ENCODE results near the gene TPO.

DNA sequence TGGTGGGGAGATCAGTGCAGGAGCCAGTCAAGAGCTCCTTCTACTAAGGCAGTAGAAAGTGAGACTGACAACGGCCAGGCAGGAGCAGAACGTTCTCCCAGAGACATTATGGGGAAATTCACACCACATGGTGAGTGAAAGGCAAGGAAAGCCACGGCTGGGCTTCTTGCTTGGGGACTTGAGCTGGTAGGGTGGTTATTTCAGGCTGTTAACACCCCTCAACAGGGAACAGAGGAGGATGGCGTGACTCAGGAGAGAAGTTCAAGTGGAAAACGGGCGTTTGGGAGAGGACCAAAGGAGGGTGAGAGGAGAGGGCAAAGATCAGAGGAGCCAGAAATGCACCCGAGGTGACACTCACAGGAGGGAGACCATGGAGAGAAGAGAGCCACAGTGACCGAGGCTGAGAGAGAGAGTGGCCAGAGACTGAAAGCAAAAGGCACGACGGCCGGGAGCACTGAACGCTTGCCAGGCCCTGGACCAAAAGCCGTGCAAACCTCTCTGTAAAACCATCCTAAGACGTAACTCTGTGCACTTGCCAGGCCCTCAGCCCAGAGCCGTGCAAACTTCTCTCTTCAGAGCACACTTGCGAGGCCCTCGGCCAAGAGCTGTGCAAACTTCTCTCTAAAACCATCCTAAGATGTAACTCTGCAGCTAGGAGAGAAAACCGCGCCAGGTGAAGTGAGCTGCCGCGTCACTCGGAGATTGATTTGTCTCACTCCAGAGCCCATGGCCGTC is 7.7 kb downstream of the TPO start:
- TF ChIP-seq POLR2AphosphoS5 (IDR thresholded peaks at IDR 0.05; ENCODE audit: low read depth, low read length) (no peak), FOXP2 (optimal IDR thresholded peaks at IDR 0.05; ENCODE audit: borderline replicate concordance, extremely low read depth, extremely low read length, insufficient read depth) (no peak), TAF1 (IDR thresholded peaks at IDR 0.05; ENCODE audit: borderline replicate concordance, insufficient read depth, low read length) (no peak), SIN3A (IDR thresholded peaks at IDR 0.05; ENCODE audit: borderline replicate concordance, insufficient read depth, low read length) (no peak)
- TF ChIP-seq, protein P1, sequence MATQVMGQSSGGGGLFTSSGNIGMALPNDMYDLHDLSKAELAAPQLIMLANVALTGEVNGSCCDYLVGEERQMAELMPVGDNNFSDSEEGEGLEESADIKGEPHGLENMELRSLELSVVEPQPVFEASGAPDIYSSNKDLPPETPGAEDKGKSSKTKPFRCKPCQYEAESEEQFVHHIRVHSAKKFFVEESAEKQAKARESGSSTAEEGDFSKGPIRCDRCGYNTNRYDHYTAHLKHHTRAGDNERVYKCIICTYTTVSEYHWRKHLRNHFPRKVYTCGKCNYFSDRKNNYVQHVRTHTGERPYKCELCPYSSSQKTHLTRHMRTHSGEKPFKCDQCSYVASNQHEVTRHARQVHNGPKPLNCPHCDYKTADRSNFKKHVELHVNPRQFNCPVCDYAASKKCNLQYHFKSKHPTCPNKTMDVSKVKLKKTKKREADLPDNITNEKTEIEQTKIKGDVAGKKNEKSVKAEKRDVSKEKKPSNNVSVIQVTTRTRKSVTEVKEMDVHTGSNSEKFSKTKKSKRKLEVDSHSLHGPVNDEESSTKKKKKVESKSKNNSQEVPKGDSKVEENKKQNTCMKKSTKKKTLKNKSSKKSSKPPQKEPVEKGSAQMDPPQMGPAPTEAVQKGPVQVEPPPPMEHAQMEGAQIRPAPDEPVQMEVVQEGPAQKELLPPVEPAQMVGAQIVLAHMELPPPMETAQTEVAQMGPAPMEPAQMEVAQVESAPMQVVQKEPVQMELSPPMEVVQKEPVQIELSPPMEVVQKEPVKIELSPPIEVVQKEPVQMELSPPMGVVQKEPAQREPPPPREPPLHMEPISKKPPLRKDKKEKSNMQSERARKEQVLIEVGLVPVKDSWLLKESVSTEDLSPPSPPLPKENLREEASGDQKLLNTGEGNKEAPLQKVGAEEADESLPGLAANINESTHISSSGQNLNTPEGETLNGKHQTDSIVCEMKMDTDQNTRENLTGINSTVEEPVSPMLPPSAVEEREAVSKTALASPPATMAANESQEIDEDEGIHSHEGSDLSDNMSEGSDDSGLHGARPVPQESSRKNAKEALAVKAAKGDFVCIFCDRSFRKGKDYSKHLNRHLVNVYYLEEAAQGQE (IDR thresholded peaks at IDR 0.05; ENCODE audit: insufficient read depth in 1 of 2, low read depth in 2 of 2, low read length in 2 of 2), result no peak

Data from PFSK-1 (cell line).